ENCODE results near the gene S100G. TPM values are rescaled to one million over a fixed set of nuclear protein-coding genes. Genes with fewer than 3 reads are reported as not detected.

S100G gene
- total RNA-seq, 1 donor from 2014 or later: not detected

DNA sequence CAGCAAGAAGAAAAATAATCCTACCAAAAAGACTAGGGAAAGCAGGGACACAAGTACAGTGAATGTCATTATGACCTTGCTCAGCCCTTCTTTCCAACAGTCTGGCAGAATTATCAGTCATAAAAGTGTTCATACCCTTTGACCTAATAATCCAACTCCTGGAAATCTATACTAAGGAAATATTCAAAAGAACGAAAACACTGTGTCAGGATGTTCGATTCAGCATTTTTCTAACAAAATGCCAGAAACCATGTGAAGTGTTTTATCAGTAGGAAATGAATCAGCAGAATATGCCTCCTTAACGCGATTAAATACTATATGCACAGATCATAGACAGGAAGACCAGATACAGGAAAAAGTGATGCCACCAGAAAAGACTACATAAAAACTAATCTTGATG lies 16.2 kb upstream of the S100G start:
- Mint-ChIP-seq H3K36me3 (ENCODE audit: unreplicated experiment) (peaks cover 28% of the 10 kb centered on the region), H3K27me3 (ENCODE audit: unreplicated experiment) (no peaks in the 10 kb centered on the region), H3K4me3 (ENCODE audit: unreplicated experiment) (no peak overlapping the region), H3K27ac (ENCODE audit: unreplicated experiment) (peak overlapping the region; percentile 86), H3K4me1 (ENCODE audit: unreplicated experiment) (peaks cover 40% of the 10 kb centered on the region), H3K9me3 (ENCODE audit: unreplicated experiment) (no peaks in the 10 kb centered on the region)
- no peak for DNase-seq (ENCODE audit: extremely low spot score, unreplicated experiment)
- no peak for TF ChIP-seq CTCF (IDR thresholded peaks at IDR 0.05)

DNA sequence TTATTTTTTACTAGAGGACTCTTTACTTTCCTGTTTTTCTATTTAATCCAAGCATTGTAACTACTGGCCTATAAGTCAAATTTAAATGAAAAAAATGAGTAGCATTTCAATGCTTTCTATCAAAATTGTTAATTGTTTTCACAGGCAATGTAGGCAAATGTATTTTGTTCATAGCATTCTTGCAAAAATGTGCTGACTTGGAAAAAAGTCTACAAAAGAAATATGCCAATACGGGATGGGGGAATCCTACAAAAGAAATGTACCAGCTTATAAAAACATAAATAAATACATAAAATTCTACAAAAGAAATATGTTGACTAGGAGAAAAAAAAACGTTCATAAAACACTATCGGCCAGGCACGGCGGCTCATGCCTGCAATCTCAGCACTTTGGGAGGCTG lies 14.9 kb upstream of the S100G start:
- H3K9me3 Mint-ChIP-seq (ENCODE audit: unreplicated experiment): no peaks in the 10 kb centered on the region
- H3K4me1 Mint-ChIP-seq (ENCODE audit: unreplicated experiment): peaks cover 27% of the 10 kb centered on the region
- DNase-seq (ENCODE audit: extremely low spot score, unreplicated experiment): no peak
- no peaks in the 10 kb centered on the region for H3K27me3 Mint-ChIP-seq (ENCODE audit: unreplicated experiment)
- H3K27ac Mint-ChIP-seq (ENCODE audit: unreplicated experiment): no peak overlapping the region
- TF ChIP-seq CTCF (IDR thresholded peaks at IDR 0.05): no peak
- peaks cover 34% of the 10 kb centered on the region for H3K36me3 Mint-ChIP-seq (ENCODE audit: unreplicated experiment)
- H3K4me3 Mint-ChIP-seq (ENCODE audit: unreplicated experiment): no peak overlapping the region

- no peak for TF ChIP-seq CTCF (IDR thresholded peaks at IDR 0.05)
- Mint-ChIP-seq H3K4me3 (ENCODE audit: unreplicated experiment) (no peak overlapping the region), H3K4me1 (ENCODE audit: unreplicated experiment) (peaks cover 25% of the 10 kb centered on the region), H3K9me3 (ENCODE audit: unreplicated experiment) (peaks cover under 1% of the 10 kb centered on the region), H3K36me3 (ENCODE audit: unreplicated experiment) (peaks cover 35% of the 10 kb centered on the region), H3K27me3 (ENCODE audit: unreplicated experiment) (no peaks in the 10 kb centered on the region), H3K27ac (ENCODE audit: unreplicated experiment) (no peak overlapping the region)
- no peak for DNase-seq (ENCODE audit: extremely low spot score, unreplicated experiment)
Observed at GRCh38 chrX:16635596-16635995, 14.4 kb upstream of the S100G start.

- Mint-ChIP-seq H3K36me3 (ENCODE audit: unreplicated experiment) (peaks cover 32% of the 10 kb centered on the region), H3K4me1 (ENCODE audit: unreplicated experiment) (peaks cover 40% of the 10 kb centered on the region), H3K4me3 (ENCODE audit: unreplicated experiment) (no peak overlapping the region), H3K9me3 (ENCODE audit: unreplicated experiment) (peaks cover 4% of the 10 kb centered on the region), H3K27me3 (ENCODE audit: unreplicated experiment) (no peaks in the 10 kb centered on the region), H3K27ac (ENCODE audit: unreplicated experiment) (no peak overlapping the region)
- TF ChIP-seq CTCF (IDR thresholded peaks at IDR 0.05): no peak
- DNase-seq (ENCODE audit: extremely low spot score, unreplicated experiment): no peak
Observed at GRCh38 chrX:16638533-16638932, 11.4 kb upstream of the S100G start.

GRCh38 chrX:16639966-16640365 lies 10.0 kb upstream of the S100G start:
- no peaks in the 10 kb centered on the region for H3K27me3 Mint-ChIP-seq (ENCODE audit: unreplicated experiment)
- peaks cover 29% of the 10 kb centered on the region for H3K4me1 Mint-ChIP-seq (ENCODE audit: unreplicated experiment)
- H3K36me3 Mint-ChIP-seq (ENCODE audit: unreplicated experiment): peaks cover 32% of the 10 kb centered on the region
- no peak overlapping the region for H3K27ac Mint-ChIP-seq (ENCODE audit: unreplicated experiment)
- H3K4me3 Mint-ChIP-seq (ENCODE audit: unreplicated experiment): no peak overlapping the region
- TF ChIP-seq CTCF (IDR thresholded peaks at IDR 0.05): no peak
- DNase-seq (ENCODE audit: extremely low spot score, unreplicated experiment): no peak
- H3K9me3 Mint-ChIP-seq (ENCODE audit: unreplicated experiment): peaks cover 4% of the 10 kb centered on the region
